WI38 (cell line): ENCODE data around the gene INIP.

ENCODE experiments used
- H3K4me3 ChIP-seq: 2 replicates; pipeline ENCODE4 v1.5.1; 2011; ENCODE audit warnings: low read depth, mild to moderate bottlenecking, control low read depth, low read length
- TF ChIP-seq, protein P1 (sequence below): IDR thresholded peaks from 2 replicates; pipeline ENCODE4 v1.5.1; 2012; ENCODE audit warnings: low read depth, mild to moderate bottlenecking, control low read depth, low read length

INIP gene

DNA sequence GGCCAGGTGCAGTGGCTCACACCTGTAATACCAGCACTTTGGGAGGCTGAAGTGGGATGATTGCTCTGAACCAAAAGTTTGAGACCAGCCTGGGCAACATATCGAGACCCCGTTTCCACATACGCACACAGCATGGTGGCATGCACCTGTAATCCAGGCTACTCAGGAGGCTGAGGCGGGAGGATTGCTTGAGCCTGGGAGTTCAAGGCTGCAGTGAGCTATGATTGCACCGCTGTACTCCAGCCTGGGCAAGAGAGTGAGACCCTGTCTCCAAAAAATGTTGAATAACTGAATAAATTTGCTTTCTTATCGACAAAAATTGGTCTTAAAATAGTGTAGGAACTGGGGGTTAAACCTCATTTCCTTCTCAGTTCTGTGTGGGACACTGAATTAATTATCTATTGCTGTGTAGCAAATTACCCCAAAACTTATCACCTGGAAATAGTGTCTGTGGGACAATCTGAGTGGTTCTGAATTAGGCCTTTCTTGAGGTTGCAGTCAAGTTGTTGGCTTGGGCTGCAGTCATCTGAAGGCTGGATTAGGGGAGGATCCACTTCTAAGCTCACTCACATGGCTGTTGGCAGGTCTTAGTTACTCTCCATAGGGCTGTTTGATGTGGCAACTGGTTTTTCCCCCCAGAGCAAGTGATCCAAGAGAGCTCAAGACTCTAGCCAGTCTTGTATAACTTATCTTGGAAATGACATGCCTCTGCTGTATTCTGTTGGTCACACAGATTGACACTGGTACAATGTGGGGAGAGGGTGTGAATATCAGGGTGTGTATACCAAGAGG, 34.6 kb upstream of the INIP start:
- peak overlapping the region; percentile 86; the same call in 1 of the 2 replicates for H3K4me3 ChIP-seq

DNA sequence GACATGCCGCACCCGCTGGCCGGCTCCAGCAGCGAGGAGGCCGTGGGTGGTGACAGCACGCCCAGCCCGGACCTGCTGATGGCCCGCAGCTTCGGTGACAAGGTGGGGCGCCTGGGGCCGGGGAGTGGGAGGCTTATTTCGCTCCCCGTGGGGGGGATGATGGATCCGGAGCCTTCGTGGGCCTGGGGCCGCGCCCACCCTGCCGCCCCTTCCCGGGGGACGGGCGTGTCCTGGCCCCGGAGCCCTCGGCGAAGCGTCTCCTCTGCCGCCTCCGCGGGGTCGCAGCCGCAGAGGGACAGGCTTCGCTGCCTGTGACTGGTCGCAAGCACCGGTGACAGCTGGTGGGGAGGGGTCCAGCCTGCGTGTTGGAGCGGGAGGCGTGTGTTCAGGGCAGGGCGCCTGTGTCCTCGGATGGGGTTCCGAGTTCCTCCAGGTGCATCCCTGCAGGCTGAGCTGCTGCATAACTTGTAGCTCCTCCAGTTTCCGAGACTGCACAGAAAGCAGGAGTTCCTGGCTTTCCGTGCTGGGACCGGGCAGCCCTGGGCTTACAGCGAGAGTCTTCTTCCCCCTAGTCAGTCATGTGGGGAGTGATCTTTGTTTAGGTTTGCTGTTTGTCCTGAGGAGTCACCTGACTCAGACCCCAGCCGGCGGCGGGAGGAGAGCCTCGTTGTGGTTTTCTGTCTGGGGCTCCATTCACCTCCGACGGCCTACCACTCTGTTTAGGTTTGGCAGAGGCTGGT, 33.3 kb upstream of the INIP start:
- TF ChIP-seq, protein P1, sequence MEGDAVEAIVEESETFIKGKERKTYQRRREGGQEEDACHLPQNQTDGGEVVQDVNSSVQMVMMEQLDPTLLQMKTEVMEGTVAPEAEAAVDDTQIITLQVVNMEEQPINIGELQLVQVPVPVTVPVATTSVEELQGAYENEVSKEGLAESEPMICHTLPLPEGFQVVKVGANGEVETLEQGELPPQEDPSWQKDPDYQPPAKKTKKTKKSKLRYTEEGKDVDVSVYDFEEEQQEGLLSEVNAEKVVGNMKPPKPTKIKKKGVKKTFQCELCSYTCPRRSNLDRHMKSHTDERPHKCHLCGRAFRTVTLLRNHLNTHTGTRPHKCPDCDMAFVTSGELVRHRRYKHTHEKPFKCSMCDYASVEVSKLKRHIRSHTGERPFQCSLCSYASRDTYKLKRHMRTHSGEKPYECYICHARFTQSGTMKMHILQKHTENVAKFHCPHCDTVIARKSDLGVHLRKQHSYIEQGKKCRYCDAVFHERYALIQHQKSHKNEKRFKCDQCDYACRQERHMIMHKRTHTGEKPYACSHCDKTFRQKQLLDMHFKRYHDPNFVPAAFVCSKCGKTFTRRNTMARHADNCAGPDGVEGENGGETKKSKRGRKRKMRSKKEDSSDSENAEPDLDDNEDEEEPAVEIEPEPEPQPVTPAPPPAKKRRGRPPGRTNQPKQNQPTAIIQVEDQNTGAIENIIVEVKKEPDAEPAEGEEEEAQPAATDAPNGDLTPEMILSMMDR, result no peak
- peak overlapping the region; percentile 86 for H3K4me3 ChIP-seq

More for the DNA sequence above, 34.6 kb upstream of the INIP start:
- TF ChIP-seq, protein P1, result no peak

- TF ChIP-seq, protein P1, result no peak
- peak overlapping the region; percentile 86 for H3K4me3 ChIP-seq
These were observed 32.8 kb upstream of the INIP start for GRCh38 chr9:112750764-112751055.

- TF ChIP-seq, protein P1, result no peak
- peak within 1 kb of the TSS; percentile 86 for H3K4me3 ChIP-seq
These were observed 32.3 kb upstream of the INIP start, which contains the start of gene SNX30 for GRCh38 chr9:112750016-112750763. TSS of gene SNX30 (plus strand) at chr9:112750760. CDS start at chr9:112751002, 242 bp downstream.

GRCh38 chr9:112747094-112747493, 29.2 kb upstream of the INIP start:
- TF ChIP-seq, protein P1, result no peak
- no peak overlapping the region for H3K4me3 ChIP-seq

GRCh38 chr9:112744177-112744576, 26.3 kb upstream of the INIP start:
- no peak overlapping the region for H3K4me3 ChIP-seq
- TF ChIP-seq, protein P1, result no peak
